RWPE1 (cell line): Measurements from ENCODE around the gene DPH2.

Source experiments
- CTCF ChIA-PET: fragments of 350-600 bp; sonication (Branson Sonifier 250); formaldehyde crosslinking; extraction: SDS; loops from one replicate; lab custom pipeline; 2021; lab: Yijun Ruan, JAX
- POLR2A ChIA-PET: fragments of 400-600 bp; formaldehyde crosslinking; extraction: SDS; loops from one replicate; lab custom pipeline; 2020; ENCODE audit warnings: antibody characterized with exemption; ENCODE audit not compliant: low non-redundant PET; lab: Yijun Ruan, JAX
- DNase-seq: peaks from one replicate; pipeline ENCODE4 v3.0.0; 2012; ENCODE audit warnings: low spot score
- H3K27ac ChIP-seq: fragments of 450-650 bp; 2 replicates; pipeline ENCODE4 v1.5.1; 2017
- CTCF ChIP-seq: fragments of 450-650 bp; conservative IDR thresholded peaks from 2 replicates; pipeline ENCODE4 v1.5.1; 2017; ENCODE audit warnings: low read depth, mild to moderate bottlenecking

DPH2 gene

GRCh38 chr1:43931711-43932660, 37.8 kb upstream of the DPH2 start:
- TF ChIP-seq CTCF = no peak
- peak overlapping the region; percentile 96 for H3K27ac ChIP-seq
- CTCF ChIA-PET = interaction anchor here (0.6 to 6.5 kb wide), 3 partner anchors 14 to 166 kb away, joined by 3 to 150 read pairs (median 3); no protein-coding TSS in a partner anchor
- POLR2A ChIA-PET = interaction anchor here (0.6 kb wide), 1 partner anchor 150 kb away, joined by 3 read pairs; no protein-coding TSS in a partner anchor
- DNase-seq = no peak

GRCh38 chr1:43932786-43933385, 36.9 kb upstream of the DPH2 start:
- CTCF ChIA-PET = interaction anchor here (0.5 to 6.5 kb wide), 8 partner anchors 13 to 167 kb away, joined by 3 to 150 read pairs (median 4); partner anchors contain the start of gene IPO13
- no peak for TF ChIP-seq CTCF
- DNase-seq = peak; percentile 79
- POLR2A ChIA-PET = interaction anchor here (0.6 to 0.8 kb wide), 3 partner anchors 19 to 167 kb away, joined by 3 read pairs; no protein-coding TSS in a partner anchor
- H3K27ac ChIP-seq = peak overlapping the region; percentile 96

GRCh38 chr1:43933386-43934100, 36.3 kb upstream of the DPH2 start, which contains the start of gene ARTN:
Gene ARTN (plus strand): TSS chr1:43933801. CDS start chr1:43935657, 1,856 bp downstream.
- CTCF ChIA-PET = interaction anchor here (0.5 to 6.5 kb wide), 21 partner anchors 10 to 173 kb away, joined by 3 to 150 read pairs (median 4); partner anchors contain the start of genes ATP6V0B and IPO13
- H3K27ac ChIP-seq = peak within 1 kb of the TSS; percentile 96
- DNase-seq = peak; percentile 73
- POLR2A ChIA-PET = interaction anchor here (0.8 to 1.9 kb wide), 3 partner anchors 19 to 170 kb away, joined by 3 to 6 read pairs (median 3); no protein-coding TSS in a partner anchor
- TF ChIP-seq CTCF = no peak

GRCh38 chr1:43934101-43934985, 35.5 kb upstream of the DPH2 start:
- ChIA-PET CTCF (interaction anchor here (0.5 to 6.5 kb wide), 38 partner anchors 8 to 691 kb away, joined by 3 to 150 read pairs (median 4); partner anchors contain the start of genes ATP6V0B, IPO13 and SLC6A9), POLR2A (interaction anchor here (1.0 to 1.9 kb wide), 2 partner anchors 169 to 171 kb away, joined by 6 read pairs; no protein-coding TSS in a partner anchor)
- peak overlapping the region; percentile 96 for H3K27ac ChIP-seq
- DNase-seq = peak; percentile 67
- TF ChIP-seq CTCF = peak; percentile 84

- peak; percentile 41; the same call in 1 of the 2 replicates for TF ChIP-seq CTCF
- DNase-seq = no peak
- ChIA-PET CTCF (interaction anchor here (0.5 to 6.5 kb wide), 32 partner anchors 8 to 692 kb away, joined by 3 to 150 read pairs (median 4); partner anchors contain the start of genes ATP6V0B, IPO13 and SLC6A9), POLR2A (interaction anchor here (0.6 to 1.9 kb wide), 3 partner anchors 12 to 172 kb away, joined by 3 to 6 read pairs (median 6); partner anchors contain the start of gene IPO13)
- peak overlapping the region; percentile 96 for H3K27ac ChIP-seq
Measured at GRCh38 chr1:43934986-43935324, 34.9 kb upstream of the DPH2 start.
